ENCODE results near the gene GTF3C2.
"Not testable (repeated sequence)": the region's sequence is repeated elsewhere in the genome, so short reads cannot be mapped to it uniquely, and the experiment has no call there.

Gene GTF3C2

GRCh38 chr2:27354597-27354927 lies 2.0 kb downstream of the GTF3C2 start:
- TF ChIP-seq CTCF (IDR thresholded peaks at IDR 0.05; ENCODE audit: low read depth, low read length, missing control alignments) = no peak
- H3K4me3 ChIP-seq (ENCODE audit: low read depth, low read length) = no peak overlapping the region
- no peak for DNase-seq (ENCODE audit: low read depth)

- DNase-seq (ENCODE audit: low read depth) = no peak
- no peak overlapping the region for H3K4me3 ChIP-seq (ENCODE audit: low read depth, low read length)
- no peak for TF ChIP-seq CTCF (IDR thresholded peaks at IDR 0.05; ENCODE audit: low read depth, low read length, missing control alignments)
Observed at GRCh38 chr2:27353762-27354596, 2.6 kb downstream of the GTF3C2 start.

- not testable (repeated sequence) for H3K4me3 ChIP-seq (ENCODE audit: low read depth, low read length); DNase-seq (ENCODE audit: low read depth)
Observed at GRCh38 chr2:27353386-27353761, 3.2 kb downstream of the GTF3C2 start.

GRCh38 chr2:27351802-27352598 lies 4.6 kb downstream of the GTF3C2 start:
- TF ChIP-seq CTCF (IDR thresholded peaks at IDR 0.05; ENCODE audit: low read depth, low read length, missing control alignments) = no peak
- no peak overlapping the region for H3K4me3 ChIP-seq (ENCODE audit: low read depth, low read length)

GRCh38 chr2:27350106-27350693 lies 6.4 kb downstream of the GTF3C2 start:
- DNase-seq (ENCODE audit: low read depth) = no peak

More at GRCh38 chr2:27351802-27352598, 4.6 kb downstream of the GTF3C2 start:
- DNase-seq (ENCODE audit: low read depth) = no peak

GRCh38 chr2:27347641-27348040 lies 8.9 kb downstream of the GTF3C2 start:
- DNase-seq (ENCODE audit: low read depth) = no peak
- no peak for TF ChIP-seq CTCF (IDR thresholded peaks at IDR 0.05; ENCODE audit: low read depth, low read length, missing control alignments)
- no peak overlapping the region for H3K4me3 ChIP-seq (ENCODE audit: low read depth, low read length)

More at GRCh38 chr2:27350106-27350693, 6.4 kb downstream of the GTF3C2 start:
- TF ChIP-seq CTCF (IDR thresholded peaks at IDR 0.05; ENCODE audit: low read depth, low read length, missing control alignments) = no peak
- no peak overlapping the region for H3K4me3 ChIP-seq (ENCODE audit: low read depth, low read length)

- no peak for TF ChIP-seq CTCF (IDR thresholded peaks at IDR 0.05; ENCODE audit: low read depth, low read length, missing control alignments)
- no peak for DNase-seq (ENCODE audit: low read depth)
- no peak overlapping the region for H3K4me3 ChIP-seq (ENCODE audit: low read depth, low read length)
Observed at GRCh38 chr2:27336173-27336572, 20.4 kb downstream of the GTF3C2 start.

Data from GM12864 (cell line).